Panc1 (cell line): ENCODE results near the gene MAMDC2.

ENCODE experiments used
- POLR2AphosphoS5 ChIP-seq: IDR thresholded peaks from 2 replicates; pipeline ENCODE4 v1.6.1; 2012; ENCODE audit warnings: mild to moderate bottlenecking, low read depth, low read length, moderate library complexity
- TCF7L2 ChIP-seq: IDR thresholded peaks from 2 replicates; pipeline ENCODE4 v1.6.1; 2011; ENCODE audit warnings: mild to moderate bottlenecking, low read depth, low read length, inconsistent platforms
- TF ChIP-seq, protein P1 (sequence below): fragments of 450-650 bp; IDR thresholded peaks from 2 replicates; pipeline ENCODE4 v1.5.1; 2017; ENCODE audit warnings: mild to moderate bottlenecking
- TF ChIP-seq, protein P2 (sequence below), 2 experiments: IDR thresholded peaks; 2 replicates each; pipeline ENCODE4 v1.6.1; 2011 to 2012; ENCODE audit warnings: low read depth in 2 of 2, control low read depth in 1 of 2, low read length in 1 of 2, mild to moderate bottlenecking in 1 of 2, moderate library complexity in 1 of 2; ENCODE audit not compliant: insufficient read depth in 1 of 2

DNA sequence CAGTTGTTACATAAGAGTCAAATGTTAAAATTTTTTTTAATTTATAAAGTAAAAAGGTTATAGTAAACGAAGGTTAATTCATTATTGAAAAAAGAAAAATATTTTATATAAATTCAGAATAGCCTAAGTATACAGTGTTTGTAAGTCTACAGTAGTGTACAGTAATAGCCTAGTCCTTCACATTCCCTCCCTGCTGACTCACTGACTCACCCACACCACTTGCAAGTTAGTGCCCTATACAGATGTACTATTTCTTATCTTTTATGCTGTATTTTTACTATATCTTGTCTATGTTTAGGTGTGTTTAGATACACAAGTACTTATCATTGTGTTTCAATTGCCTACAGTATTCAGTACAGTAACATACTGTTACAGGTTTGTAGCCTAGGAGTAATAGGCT, 57.6 kb downstream of the MAMDC2 start:
- TF ChIP-seq, protein P1, sequence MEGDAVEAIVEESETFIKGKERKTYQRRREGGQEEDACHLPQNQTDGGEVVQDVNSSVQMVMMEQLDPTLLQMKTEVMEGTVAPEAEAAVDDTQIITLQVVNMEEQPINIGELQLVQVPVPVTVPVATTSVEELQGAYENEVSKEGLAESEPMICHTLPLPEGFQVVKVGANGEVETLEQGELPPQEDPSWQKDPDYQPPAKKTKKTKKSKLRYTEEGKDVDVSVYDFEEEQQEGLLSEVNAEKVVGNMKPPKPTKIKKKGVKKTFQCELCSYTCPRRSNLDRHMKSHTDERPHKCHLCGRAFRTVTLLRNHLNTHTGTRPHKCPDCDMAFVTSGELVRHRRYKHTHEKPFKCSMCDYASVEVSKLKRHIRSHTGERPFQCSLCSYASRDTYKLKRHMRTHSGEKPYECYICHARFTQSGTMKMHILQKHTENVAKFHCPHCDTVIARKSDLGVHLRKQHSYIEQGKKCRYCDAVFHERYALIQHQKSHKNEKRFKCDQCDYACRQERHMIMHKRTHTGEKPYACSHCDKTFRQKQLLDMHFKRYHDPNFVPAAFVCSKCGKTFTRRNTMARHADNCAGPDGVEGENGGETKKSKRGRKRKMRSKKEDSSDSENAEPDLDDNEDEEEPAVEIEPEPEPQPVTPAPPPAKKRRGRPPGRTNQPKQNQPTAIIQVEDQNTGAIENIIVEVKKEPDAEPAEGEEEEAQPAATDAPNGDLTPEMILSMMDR = no peak
- TF ChIP-seq, protein P2, sequence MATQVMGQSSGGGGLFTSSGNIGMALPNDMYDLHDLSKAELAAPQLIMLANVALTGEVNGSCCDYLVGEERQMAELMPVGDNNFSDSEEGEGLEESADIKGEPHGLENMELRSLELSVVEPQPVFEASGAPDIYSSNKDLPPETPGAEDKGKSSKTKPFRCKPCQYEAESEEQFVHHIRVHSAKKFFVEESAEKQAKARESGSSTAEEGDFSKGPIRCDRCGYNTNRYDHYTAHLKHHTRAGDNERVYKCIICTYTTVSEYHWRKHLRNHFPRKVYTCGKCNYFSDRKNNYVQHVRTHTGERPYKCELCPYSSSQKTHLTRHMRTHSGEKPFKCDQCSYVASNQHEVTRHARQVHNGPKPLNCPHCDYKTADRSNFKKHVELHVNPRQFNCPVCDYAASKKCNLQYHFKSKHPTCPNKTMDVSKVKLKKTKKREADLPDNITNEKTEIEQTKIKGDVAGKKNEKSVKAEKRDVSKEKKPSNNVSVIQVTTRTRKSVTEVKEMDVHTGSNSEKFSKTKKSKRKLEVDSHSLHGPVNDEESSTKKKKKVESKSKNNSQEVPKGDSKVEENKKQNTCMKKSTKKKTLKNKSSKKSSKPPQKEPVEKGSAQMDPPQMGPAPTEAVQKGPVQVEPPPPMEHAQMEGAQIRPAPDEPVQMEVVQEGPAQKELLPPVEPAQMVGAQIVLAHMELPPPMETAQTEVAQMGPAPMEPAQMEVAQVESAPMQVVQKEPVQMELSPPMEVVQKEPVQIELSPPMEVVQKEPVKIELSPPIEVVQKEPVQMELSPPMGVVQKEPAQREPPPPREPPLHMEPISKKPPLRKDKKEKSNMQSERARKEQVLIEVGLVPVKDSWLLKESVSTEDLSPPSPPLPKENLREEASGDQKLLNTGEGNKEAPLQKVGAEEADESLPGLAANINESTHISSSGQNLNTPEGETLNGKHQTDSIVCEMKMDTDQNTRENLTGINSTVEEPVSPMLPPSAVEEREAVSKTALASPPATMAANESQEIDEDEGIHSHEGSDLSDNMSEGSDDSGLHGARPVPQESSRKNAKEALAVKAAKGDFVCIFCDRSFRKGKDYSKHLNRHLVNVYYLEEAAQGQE (IDR thresholded peaks at IDR 0.05; ENCODE audit: insufficient read depth in 1 of 2, low read depth in 2 of 2, low read length in 1 of 2) = no peak
- TF ChIP-seq POLR2AphosphoS5 (no peak), TCF7L2 (no peak)
